Transverse colon (tissue), 4 donors: ENCODE measurements around the gene MXRA8. TPM values are rescaled to one million over a fixed set of nuclear protein-coding genes. Genes with fewer than 3 reads are reported as not detected.

Source experiments
- DNase-seq: peaks from one replicate; pipeline ENCODE4 v3.0.0-alpha.2; 2019
- H3K27ac ChIP-seq, 4 donors: fragments of 200-600 bp; sonication (generic); 2 replicates each; pipeline ENCODE4 v1.5.1; 2016 to 2018; ENCODE audit warnings: inconsistent platforms in 4 of 4
- H3K27me3 ChIP-seq: fragments of 200-600 bp; sonication (generic); 2 replicates; pipeline ENCODE4 v1.5.1; 2017; ENCODE audit warnings: inconsistent platforms
- H3K36me3 ChIP-seq, 4 donors: fragments of 200-600 bp; sonication (generic); 2 replicates each; pipeline ENCODE4 v1.5.1; 2017 to 2019; ENCODE audit warnings: inconsistent platforms in 4 of 4
- H3K4me1 ChIP-seq, 4 donors: fragments of 200-600 bp; sonication (generic); 2 replicates each; pipeline ENCODE4 v1.5.1; 2017 to 2020; ENCODE audit warnings: inconsistent platforms in 4 of 4
- H3K4me3 ChIP-seq, 4 donors: fragments of 200-600 bp; sonication (generic); 1 replicate in 1 of 4; 2 replicates in 3 of 4; pipeline versions ENCODE4 v1.5.1 to v1.6.1; 2017 to 2019; ENCODE audit warnings: inconsistent platforms in 4 of 4
- H3K9me3 ChIP-seq, 2 donors: fragments of 200-600 bp; sonication (generic); 2 replicates each; pipeline ENCODE4 v1.5.1; 2017 to 2019; ENCODE audit warnings: inconsistent platforms in 2 of 2
- EP300 ChIP-seq: sonication (generic); formaldehyde crosslinking; IDR thresholded peaks from one replicate; pipeline ENCODE4 v1.6.1; 2017; ENCODE audit warnings: antibody characterized with exemption, low read depth
- POLR2A ChIP-seq: fragments of 450-650 bp; IDR thresholded peaks from one replicate; pipeline ENCODE4 v1.6.1; 2016; ENCODE audit warnings: antibody characterized with exemption, mild to moderate bottlenecking, moderate library complexity
- POLR2AphosphoS5 ChIP-seq, 3 donors: sonication (generic); formaldehyde crosslinking; IDR thresholded peaks; one replicate each; pipeline ENCODE4 v1.6.1; 2016; ENCODE audit warnings: antibody characterized with exemption in 3 of 3
- WGBS, 2 donors: methylation state at CpG; one replicate each; pipeline ENCODE4 v1.1.5; 2018; ENCODE audit warnings: low coverage in 1 of 2; 5-methylcytosine and 5-hydroxymethylcytosine counted together
- in situ Hi-C, 4 donors: fragments of 200-750 bp; cut with MboI; loops; one replicate each; pipeline versions ENCODE4 v1.15.0 to v1.15.1; 2017; ENCODE audit warnings: low sequenced_read_pairs in 3 of 4, low pct_ligation_motif_present in 1 of 4, low pct_unique_long_range_greater_than_20kb in 1 of 4
- intact Hi-C: fragments of 100-400 bp; cut with DNase I; formaldehyde crosslinking; loops from one replicate; pipeline ENCODE4 v1.15.1; 2023; ENCODE audit warnings: low total_unique reads
- total RNA-seq, 4 donors: library from RNA; depleted of rRNA; stranded (reverse); fragments of >200 nt; gene quantifications; one replicate each; pipeline ENCODE4 v1.1.0, GENCODE V29; 2016
- TF ChIP-seq, protein P1 (sequence below), 5 experiments: fragments of 200-600 bp in 3 of 5; fragments of 450-650 bp in 2 of 5; sonication (generic) in 3 of 5; IDR thresholded peaks; 1 replicate in 2 of 5; 2 replicates in 3 of 5; pipeline ENCODE4 v1.5.1; 2016 to 2017; ENCODE audit warnings: antibody characterized with exemption in 5 of 5, inconsistent platforms in 3 of 5, mild to moderate bottlenecking in 2 of 5, moderate library complexity in 1 of 5

MXRA8 gene
- total RNA-seq, 4 donors from 2014 or later, result 31.1 to 145 (median 57.1) TPM

- Histone ChIP-seq H3K27me3 (peaks cover 47% of the 10 kb centered on the region), H3K4me1 (peaks cover 23 to 51% (median 40%) of the 10 kb centered on the region in 4 donors), H3K9me3 (no peaks in the 10 kb centered on the region), H3K27ac (peak overlapping the region in 2 of 4 donors; percentile 47 to 68), H3K4me3 (no peak overlapping the region), H3K36me3 (no peaks in the 10 kb centered on the region)
- in situ Hi-C loops (no loop called here), intact Hi-C loops (no loop called here)
- TF ChIP-seq, protein P1, sequence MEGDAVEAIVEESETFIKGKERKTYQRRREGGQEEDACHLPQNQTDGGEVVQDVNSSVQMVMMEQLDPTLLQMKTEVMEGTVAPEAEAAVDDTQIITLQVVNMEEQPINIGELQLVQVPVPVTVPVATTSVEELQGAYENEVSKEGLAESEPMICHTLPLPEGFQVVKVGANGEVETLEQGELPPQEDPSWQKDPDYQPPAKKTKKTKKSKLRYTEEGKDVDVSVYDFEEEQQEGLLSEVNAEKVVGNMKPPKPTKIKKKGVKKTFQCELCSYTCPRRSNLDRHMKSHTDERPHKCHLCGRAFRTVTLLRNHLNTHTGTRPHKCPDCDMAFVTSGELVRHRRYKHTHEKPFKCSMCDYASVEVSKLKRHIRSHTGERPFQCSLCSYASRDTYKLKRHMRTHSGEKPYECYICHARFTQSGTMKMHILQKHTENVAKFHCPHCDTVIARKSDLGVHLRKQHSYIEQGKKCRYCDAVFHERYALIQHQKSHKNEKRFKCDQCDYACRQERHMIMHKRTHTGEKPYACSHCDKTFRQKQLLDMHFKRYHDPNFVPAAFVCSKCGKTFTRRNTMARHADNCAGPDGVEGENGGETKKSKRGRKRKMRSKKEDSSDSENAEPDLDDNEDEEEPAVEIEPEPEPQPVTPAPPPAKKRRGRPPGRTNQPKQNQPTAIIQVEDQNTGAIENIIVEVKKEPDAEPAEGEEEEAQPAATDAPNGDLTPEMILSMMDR (IDR thresholded peaks at IDR 0.05), result no peak
- TF ChIP-seq EP300 (no peak), POLR2A (no peak)
- whole genome bisulfite sequencing, 2 donors, result 43% methylated on average over 4 of the region's 5 CpGs; no CpG with 5 or more reads in 1 of the 2 donors
- no peak for DNase-seq
These were observed 5.5 kb downstream of the MXRA8 start for GRCh38 chr1:1352786-1353388.

- intact Hi-C loops, result no loop called here
- peak overlapping the region; percentile 10 to 68 (median 32) for H3K27ac ChIP-seq
- 40 to 69% methylated on average over 1 to 24 of the region's 29 CpGs for WGBS, 2 donors
These were observed 6.6 kb downstream of the MXRA8 start for GRCh38 chr1:1351511-1352427.

DNA sequence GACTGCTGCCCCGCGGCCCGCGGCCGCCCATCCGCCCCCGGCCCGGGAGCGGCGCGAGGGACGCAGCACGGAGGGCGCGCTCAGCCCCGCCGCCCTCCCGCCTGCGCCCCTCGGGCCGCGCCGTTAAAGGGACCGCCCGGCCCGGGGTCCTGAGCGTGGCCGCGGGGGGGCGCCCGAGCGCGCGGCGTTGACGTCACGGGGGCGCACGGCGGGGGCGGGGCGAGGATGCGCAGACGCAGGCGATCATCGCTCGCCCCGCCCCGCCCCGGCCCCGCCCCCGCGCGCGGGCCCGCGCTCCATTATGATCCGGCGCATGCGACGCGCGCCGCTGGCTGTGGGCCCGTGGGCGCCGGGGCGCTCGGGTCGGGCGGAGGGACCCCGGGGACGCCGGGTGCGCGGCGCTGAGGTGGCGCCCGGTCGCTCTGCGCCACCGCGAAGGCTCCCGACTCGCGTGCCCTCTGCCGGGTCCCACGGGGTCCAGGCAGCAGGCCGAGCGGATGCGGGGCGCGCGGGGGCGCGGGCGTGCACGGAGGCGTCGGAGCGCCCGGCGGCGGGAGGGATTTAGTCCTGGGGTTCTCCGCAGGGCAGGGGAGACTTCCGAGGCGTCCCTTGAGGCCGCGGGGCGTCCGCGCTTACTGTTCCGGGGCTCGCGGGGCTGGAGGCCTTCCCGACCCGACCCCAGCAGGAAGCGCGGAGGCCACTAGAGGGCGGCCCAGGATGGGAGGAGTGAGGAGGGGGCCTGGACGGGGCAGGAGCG lies 8.9 kb downstream of the MXRA8 start, which contains the start of gene DVL1:
Gene DVL1 (minus strand): TSS at position 163 of the 757 bp plus-strand sequence. CDS start 353 bp downstream, outside the sequence.
- 2% methylated on average over 10 of the region's 122 CpGs; no CpG with 5 or more reads in 1 of the 2 donors for WGBS, 2 donors
- Histone ChIP-seq H3K27ac (peak within 1 kb of the TSS; percentile 88 to 96 (median 92)), H3K36me3 (no peaks in the 10 kb centered on the region), H3K9me3 (no peaks in the 10 kb centered on the region), H3K4me1 (peaks cover 38 to 59% (median 48%) of the 10 kb centered on the region in 4 donors), H3K4me3 (peak within 1 kb of the TSS; percentile 85 to 89 (median 88)), H3K27me3 (peaks cover 17% of the 10 kb centered on the region)
- peak; percentile 70 for DNase-seq
- in situ Hi-C loops (no loop called here), intact Hi-C loops (no loop called here)
- TF ChIP-seq POLR2A (no peak), POLR2AphosphoS5 (IDR thresholded peaks at IDR 0.05) (peak in 1 of 3 donors; percentile 14), EP300 (no peak)
- TF ChIP-seq, protein P1 (IDR thresholded peaks at IDR 0.05), result peak; percentile 36 to 69 (median 47)

More at GRCh38 chr1:1351511-1352427, 6.6 kb downstream of the MXRA8 start:
- in situ Hi-C loops, result no loop called here
- DNase-seq, result no peak
- TF ChIP-seq EP300 (no peak), POLR2AphosphoS5 (IDR thresholded peaks at IDR 0.05) (no peak), POLR2A (no peak)
- TF ChIP-seq, protein P1 (IDR thresholded peaks at IDR 0.05), result no peak
- no peaks in the 10 kb centered on the region for H3K9me3 ChIP-seq
- no peaks in the 10 kb centered on the region for H3K36me3 ChIP-seq
- H3K4me3 ChIP-seq, result no peak overlapping the region
- H3K4me1 ChIP-seq, result peaks cover 34 to 59% (median 47%) of the 10 kb centered on the region in 4 donors
- peaks cover 36% of the 10 kb centered on the region for H3K27me3 ChIP-seq
